Head of caudate nucleus (tissue), 42 donors: ENCODE results near the gene GRK4.
A peak's percentile ranks its signal among the peaks of the same experiment; 100 is the strongest.
"Not testable (repeated sequence)": the region's sequence is repeated elsewhere in the genome, so short reads cannot be mapped to it uniquely, and the experiment has no call there.

ENCODE experiments used
- DNase-seq, 42 donors: peaks; one replicate each; pipeline versions ENCODE4 v3.0.0 to v3.0.0-alpha.2; 2020 to 2021; ENCODE audit warnings: mixed read lengths in 7 of 42
- intact Hi-C: fragments of 100-400 bp; cut with DNase I; formaldehyde crosslinking; loops from one replicate; pipeline ENCODE4 v1.15.0; 2022

GRK4 gene

DNA sequence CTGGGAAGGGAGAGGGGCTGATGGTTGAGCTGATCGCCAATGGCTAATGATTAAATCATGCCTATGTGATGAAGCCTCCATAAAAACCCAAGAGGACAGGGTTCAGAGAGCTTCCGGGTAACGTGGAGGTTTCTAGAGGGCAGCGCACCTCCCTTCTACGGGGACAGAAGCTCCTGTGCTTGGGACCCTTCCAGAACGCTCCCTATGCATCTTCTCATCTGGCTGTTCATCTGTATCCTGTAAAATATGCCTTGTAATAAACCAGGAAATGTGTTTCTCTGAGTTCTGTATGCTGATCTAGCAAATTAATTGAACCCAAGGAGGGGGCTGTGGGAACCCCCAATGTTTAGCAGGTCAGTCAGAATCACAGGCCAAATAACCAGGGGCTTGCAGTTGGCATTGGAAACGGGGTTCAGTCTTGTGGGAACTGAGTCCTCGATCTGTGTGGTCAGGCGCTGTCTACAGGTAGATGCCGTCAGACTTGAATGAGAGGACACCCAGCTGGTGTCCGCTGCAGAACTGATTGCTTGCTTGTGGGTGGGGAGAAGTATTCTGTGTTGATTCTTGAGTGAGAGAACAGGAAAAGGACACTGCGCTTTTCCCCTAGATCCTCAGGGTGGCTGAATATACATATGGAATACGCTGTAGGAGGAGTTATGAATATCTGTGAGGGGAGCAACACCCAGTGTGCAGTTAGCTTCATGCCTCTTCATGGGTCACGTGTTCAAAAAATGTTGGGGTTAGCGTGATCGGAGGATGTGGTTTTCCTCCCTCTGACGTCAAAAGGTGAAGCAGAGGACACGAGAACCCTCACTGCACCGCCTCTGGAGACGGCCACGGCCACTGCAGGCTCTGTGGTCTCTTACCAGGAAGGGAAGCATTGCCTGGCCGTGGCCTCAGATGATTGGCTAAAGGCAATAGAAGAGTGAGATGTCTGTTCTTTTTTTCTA, 81.8 kb downstream of the GRK4 start:
- peak in 19 of 42 donors; percentile 12 to 79 (median 41) for DNase-seq
- intact Hi-C loops: no loop called here

DNA sequence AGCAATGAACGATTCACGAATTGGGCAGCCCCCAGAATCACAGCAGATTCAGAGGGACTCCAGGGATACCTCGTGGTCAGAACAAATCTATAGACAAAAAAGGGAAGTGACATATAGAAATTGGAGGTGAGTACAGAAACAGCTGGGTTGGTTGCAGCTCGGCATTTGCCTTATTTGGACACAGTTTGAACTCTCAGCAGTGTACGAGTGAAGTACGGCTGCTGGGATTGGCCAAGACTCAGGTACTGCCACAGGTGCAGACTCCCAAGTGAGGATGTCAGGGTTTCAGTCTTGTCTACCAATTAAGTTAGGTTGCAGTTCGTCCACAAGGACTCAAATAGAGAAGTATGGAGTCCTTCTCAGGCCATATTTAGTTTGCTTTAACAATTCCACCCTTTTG, 82.8 kb downstream of the GRK4 start:
- DNase-seq: peak in 1 of 42 donors; percentile 3
- intact Hi-C loops: no loop called here

DNA sequence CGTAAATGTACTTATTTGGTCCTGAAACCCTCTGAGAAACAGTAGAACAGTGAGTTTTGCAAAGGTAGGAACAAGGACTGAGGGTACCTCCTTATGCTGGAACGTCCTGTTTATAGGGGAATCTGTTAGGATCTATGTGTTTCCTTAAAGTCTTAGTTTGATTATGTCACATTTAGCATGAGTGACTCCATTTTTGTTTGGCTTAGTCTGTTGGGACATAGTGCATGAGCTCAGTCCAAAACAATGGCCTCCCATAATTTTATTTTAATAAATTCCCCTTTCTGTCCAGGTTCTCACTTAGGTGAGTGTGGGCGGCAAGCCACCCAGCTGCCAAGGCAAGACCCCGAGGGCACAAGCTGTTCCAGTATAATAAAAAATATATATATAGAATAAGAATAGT, 83.3 kb downstream of the GRK4 start:
- peak in 1 of 42 donors; percentile 10 for DNase-seq
- intact Hi-C loops: no loop called here

DNA sequence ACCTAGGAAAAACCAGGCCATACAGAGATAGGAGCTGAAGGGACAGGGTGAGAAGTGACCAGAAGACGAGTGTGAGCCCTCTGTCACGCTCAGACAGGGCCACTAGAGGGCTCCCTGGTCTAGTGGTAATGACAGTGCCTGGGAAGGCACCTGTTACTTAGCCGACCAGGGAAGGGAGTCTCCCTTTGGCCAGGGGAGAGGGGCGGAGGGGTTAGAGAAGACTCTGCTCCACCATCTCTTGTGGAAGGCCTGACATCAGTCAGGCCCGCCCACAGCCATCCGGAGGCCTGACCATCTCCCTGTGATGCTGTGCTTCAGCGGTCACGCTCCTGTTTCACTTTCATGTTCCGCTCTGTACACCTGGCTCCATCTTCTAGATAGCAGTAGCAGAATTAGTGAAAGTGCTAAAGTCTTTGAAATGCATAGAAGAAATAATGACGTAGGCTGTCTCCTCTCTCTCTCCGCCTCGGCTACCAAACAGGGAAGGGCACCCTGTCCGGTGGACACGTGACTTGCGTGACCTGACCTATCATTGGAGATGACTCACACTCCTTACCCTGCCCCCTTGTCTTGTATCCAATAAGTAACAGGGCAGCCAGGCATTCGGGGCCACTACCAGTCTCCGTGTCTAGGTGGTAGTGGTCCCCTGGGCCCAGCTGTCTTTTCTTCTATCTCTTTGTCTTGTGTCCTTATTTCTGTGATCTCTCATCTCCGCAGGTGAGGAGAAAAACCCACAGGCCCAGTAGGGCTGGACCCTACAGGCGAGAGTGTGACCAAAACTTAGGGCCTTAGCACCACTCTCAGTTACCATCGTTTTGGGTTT, 84.3 kb downstream of the GRK4 start:
- DNase-seq: peak in 41 of 42 donors; percentile 43 to 88 (median 73)
- intact Hi-C loops: no loop called here

DNA sequence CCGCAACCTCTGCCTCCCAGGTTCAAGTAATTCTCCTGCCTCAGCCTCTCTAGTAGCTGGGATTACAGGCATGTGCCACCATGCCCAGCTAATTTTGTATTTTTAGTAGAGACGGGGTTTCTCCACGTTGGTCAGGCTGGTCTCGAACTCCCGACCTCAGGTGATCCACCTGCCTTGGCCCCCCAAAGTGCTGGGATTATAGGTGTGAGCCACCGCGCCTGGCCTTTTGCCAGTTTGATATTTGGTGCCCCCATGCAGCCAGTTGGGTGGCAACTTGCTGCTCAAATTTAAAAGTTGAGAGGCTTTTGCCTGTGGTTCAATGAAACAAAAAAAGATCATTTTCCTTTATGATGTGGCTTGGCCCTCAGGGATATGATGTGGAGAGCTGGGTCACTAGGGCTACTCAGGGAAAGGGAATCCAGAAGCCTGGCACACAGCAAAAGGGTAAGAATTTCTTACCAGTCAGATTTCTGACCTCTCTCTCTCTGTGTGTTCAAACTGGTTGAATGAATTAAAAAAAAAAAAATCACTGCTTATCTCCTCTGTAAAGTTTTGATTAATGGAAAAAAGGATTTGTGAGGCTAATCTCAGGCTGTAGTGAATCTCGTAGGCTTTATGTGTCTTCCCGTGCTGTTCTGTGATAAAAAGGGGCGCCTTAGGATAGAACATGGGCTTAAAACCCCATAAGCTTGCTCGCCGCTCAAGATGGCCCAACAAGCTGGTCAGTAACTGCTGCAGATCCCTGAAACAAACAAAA, 87.9 kb downstream of the GRK4 start:
- peak in 1 of 42 donors; percentile 25 for DNase-seq
- intact Hi-C loops: not testable (repeated sequence)

DNA sequence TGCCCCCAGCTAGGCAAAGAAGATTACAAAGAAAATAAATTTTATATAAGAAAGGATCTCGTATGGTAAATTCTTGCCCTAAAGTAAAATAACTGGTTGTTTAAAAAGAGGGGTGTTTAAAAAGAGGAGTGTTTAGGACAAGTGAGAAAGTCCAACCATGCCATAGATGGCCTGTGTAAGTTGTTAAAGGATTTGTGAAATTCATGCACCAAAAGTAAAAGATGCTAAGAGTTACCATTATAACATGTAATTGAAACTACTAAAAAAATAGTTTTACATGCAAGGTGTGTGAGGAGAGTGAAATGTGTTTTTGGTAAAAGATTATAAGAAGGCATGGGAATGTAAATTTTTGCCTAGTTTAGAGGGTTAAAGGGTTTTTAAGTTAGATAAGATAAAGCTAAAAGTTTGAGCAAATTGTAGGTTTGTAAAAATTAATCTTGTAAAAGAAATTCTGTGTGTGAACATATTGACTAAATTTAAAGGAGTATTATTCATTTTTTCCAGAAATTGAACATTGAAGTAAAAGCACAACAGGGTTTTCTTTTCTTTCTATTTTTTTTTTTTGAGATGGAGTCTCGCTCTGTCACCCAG, 90.9 kb downstream of the GRK4 start:
- intact Hi-C loops: no loop called here
- DNase-seq: no peak

DNA sequence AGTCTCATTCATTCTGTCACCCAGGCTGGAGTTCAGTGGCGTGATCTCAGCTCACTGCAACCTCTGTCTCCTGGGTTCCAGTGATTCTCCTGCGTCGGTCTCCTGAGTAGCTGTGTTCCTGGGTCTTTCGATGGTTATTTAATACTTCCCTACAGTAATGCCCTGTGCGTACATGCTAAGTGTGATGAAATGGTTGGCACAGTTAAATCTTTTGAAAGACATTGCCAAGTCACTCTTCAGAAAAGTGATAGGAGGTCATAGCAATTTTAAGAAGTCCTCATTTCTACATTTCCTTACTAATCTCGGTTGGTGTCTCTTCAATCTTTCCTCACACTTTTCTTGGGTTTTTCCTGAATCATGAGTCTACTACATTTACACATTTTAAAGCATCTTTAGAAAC, 96.6 kb downstream of the GRK4 start:
- DNase-seq: no peak
- intact Hi-C loops: no loop called here

DNA sequence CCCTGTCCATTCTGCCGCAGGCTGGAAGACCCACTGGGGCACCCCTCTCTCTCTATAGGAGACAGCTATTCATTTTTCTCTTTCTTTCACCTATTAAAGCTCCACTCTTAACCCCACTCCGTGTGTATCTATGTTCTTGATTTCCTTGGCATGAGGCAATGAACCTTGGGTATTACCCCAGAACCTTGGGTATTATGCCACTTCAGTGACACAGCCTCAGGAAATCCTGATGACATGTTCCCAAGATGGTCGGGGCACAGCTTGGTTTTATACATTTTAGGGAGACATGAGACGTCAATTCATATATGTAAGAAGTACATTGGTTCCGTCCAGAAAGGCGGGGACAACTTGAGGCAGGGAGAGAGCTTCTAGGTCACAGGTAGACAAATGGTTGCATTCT, 97.6 kb downstream of the GRK4 start:
- no peak for DNase-seq
- intact Hi-C loops: no loop called here

DNA sequence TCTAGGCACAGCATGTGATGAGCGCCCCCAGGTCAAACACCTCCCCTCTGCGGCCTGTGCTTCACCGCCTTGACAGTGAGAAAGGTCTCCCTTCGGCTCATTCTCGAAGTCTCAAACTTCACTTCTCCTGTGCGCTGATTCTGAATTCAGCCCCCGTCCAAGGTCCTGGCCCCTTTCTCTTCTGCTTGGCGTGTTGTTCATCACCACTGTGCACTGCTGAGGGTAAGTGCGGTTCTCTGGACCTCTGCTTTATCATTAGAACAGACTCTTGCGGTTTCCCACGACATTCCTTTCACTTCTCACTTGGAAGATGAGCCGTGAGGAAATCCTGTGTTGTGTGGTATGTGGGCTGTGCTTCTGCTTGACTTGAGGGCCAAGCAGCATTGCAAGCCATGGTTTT, 99.1 kb downstream of the GRK4 start:
- no peak for DNase-seq
- intact Hi-C loops: no loop called here

DNA sequence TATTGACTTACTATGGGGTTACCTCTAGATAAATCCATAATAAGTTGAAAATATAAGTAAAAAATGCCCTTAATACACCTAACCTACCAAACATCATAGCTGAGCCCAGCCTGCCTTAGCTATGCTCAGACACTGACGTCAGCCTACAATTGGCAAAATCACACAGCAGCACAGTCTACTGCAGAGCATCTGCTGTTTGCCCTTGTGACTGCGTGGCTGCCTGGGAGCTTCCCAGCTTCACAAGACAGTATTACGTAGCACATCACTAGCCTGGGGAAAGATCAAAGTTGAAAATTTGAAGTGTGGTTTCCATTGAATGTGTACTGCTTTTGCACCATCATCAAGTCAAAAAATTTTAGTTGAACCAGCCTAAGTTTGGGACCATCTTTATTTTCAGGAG, 102.2 kb downstream of the GRK4 start:
- intact Hi-C loops: no loop called here
- no peak for DNase-seq

DNA sequence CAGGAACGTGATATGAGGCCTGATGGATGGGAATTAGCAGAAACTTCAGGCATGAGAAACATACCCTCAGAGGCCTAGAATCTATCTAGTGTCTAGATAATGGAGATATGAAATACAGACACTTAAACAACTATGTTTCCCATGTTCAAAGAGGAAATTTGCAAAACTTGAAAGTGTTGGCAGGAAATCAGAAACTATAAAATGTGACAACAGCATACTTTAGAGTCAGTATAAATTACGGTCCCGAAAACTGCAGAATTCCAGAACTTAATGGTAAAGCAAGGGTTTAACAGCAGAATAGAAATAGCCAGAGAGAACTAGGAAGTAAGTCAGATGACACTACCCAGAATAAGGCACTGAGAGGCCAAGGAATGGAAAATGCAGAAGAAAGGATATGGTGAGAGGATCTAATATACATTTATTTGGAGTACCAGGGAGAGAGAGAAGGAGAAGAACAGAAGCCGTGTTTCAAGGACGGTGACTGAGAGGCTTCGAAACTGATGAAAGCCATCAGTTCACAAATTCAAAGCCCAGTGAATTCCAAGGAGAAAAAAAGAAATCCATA, 103.5 kb downstream of the GRK4 start:
- intact Hi-C loops: no loop called here
- DNase-seq: peak in 1 of 42 donors; percentile 13

DNA sequence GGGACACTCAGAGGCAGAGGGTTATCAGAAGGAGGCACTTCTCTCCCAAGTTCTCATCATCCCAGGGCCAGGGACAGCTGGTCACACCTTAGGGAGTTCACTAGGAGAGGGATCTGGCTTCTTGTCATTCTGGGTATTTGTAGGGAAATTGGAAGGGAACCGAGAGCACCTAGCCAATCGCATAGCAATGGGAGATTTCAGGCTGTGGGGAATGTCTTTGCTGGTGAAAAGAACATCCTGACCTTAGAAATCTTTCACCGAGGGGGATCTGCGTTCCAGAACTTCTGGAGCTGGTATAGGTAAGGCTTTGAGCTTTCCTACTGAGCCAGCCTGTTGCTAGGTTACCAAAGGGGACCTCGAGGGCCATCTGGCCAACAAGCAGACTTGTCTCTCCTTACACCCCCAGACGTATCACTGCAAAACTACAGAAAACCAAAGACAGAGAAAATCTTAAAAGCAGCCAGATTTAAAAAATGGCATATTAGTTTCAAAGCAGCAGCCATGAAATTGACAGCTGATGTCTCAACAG, 104.2 kb downstream of the GRK4 start:
- peak in 1 of 42 donors; percentile 25 for DNase-seq
- intact Hi-C loops: no loop called here

DNA sequence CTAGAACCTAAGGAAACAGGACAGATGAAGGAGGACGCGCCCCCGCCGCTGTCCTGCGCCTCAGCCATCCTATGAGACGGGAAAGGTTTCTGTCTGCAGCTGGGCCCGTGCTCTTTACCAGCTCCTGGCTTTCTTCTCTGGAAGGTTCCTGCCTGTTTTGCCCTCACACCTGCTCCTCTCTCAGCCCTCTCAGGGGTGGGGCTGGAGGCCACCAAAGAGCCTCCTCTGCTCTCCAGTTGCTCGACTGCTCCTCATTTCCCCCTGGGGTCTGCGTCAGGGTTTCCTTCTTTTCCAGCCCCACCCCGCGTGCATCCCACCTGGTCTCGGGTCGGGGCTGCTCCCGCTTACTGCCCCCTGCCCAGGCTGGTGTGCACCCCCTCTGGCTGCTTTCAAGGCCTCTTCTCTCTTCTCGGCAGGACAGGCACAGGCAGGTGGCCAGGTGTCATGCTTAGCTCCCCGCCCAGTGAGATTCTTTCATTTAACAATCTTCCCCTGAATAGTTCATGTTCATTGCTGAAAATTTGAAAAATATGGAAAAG, 106.4 kb downstream of the GRK4 start:
- no peak for DNase-seq
- intact Hi-C loops: no loop called here

DNA sequence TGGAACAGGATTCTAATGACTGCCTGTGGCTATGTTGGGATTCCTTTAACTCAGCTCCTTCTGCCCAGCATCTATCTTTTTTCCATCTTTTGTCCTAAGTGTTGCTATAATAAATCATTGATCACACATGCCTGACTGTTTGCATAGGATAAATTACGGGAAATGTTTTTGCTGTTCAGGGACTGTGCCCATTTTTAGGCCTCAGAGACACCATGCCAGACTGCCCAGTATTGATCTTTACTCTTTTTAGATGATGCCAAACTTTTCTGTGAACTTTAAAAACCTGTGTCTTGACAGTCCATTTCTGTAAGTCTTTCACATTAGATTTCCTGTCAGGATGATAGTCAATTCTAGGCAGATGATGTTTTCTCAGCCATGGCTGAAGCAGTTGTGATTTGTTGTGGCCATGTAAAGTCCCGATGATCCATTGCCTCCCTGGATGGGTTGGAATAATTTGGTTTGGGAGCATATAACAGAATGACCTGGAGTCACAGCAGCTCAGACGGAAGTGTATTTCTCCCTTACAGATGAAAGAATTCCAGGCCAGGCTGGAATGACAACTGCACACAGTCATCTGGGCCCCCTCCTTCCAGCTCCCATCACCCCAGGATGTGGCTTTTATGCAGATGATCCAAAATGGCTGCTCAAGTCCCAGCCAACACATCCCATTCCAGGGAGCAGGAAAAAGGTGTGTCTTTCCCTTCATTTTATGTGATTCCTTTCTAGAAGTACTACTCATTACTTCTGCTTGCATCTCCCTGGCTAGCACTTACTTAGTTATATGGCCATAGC, 107.5 kb downstream of the GRK4 start:
- no peak for DNase-seq

DNA sequence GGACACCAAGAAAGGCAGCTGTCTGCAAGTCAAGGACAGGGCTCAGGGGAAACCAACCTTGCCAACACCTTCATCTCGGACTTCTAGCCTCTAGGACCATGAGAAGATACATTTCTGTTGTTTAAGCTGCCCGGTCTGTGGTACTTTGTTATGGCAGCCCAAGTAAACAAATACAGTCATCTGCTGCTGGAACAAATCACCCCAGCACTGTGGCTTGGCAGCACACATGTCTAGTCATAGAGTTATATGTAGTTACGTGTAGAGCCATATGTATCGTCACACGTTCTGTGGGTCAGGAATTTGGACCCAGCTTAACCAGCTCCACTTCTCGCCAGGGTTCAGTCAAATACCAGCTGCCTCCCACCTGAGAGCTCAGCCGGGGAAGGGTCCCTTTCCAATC, 108.4 kb downstream of the GRK4 start:
- intact Hi-C loops: no loop called here
- DNase-seq: no peak

More for the DNA sequence above, 107.5 kb downstream of the GRK4 start:
- intact Hi-C loops: no loop called here

DNA sequence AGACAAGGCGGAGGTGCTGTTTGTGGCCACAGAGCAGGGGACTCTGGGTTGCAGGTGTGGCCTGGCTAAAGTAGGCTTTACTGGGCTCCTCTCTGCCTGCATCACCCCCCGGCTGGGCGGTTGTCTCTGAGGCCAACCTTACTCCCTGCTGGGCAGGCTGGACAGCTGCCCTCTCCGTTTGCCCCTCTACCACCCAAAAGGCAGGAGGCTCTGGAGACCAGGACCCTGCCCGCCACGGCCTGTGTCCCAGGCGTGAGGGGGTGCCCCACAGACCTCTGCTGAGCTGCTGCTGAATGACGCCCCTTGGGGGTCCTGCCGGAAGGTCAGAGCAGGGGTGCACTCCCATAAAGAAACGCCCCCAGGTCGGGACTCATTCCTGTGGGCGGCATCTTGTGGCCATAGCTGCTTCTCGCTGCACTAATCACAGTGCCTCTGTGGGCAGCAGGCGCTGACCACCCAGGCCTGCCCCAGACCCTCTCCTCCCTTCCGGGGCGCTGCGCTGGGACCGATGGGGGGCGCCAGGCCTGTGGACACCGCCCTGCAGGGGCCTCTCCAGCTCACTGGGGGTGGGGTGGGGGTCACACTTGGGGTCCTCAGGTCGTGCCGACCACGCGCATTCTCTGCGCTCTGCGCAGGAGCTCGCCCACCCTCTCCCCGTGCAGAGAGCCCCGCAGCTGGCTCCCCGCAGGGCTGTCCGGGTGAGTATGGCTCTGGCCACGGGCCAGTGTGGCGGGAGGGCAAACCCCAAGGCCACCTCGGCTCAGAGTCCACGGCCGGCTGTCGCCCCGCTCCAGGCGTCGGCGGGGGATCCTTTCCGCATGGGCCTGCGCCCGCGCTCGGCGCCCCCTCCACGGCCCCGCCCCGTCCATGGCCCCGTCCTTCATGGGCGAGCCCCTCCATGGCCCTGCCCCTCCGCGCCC, 110.0 kb downstream of the GRK4 start:
- peak in 12 of 42 donors; percentile 4 to 39 (median 13) for DNase-seq
- intact Hi-C loops: no loop called here
